Posterior vena cava (tissue), 2 donors: ENCODE results near the gene DUSP7. TPM values are rescaled to one million over a fixed set of nuclear protein-coding genes. Genes with fewer than 3 reads are reported as not detected.
A peak's percentile ranks its signal among the peaks of the same experiment; 100 is the strongest.

Experiments used
- DNase-seq: peaks from one replicate; pipeline ENCODE4 v3.0.0-alpha.2; 2020; ENCODE audit warnings: low spot score
- intact Hi-C, 2 donors: fragments of 100-400 bp; cut with DNase I; formaldehyde crosslinking; loops; one replicate each; pipeline versions ENCODE4 v1.14.1 to v1.14.2; 2022 to 2023
- long read RNA-seq, 2 donors: library from polyadenylated mRNA; unstranded; transcript quantifications; one replicate each; pipeline ENCODE4 v2.0.0, GENCODE V29; 2020 to 2021
- total RNA-seq, 2 donors: library from RNA; stranded (reverse); fragmentation: NEBNext Ultra II Directional; extraction: Animal tissue kit (Norgen Biotek cat#: 25700); gene quantifications; one replicate each; pipeline ENCODE4 v1.2.1, GENCODE V29; 2021
- donor health status: DM: yes; HTN: yes; CAD: no.
- donor health status: DM: yes; HTN: yes; CAD: no.

Gene DUSP7
- total RNA-seq = 10 to 100 TPM; 29.9 to 36.4 TPM
- long read RNA-seq, donor 1, partial matches to known transcripts = 0 of 8 reads
- long read RNA-seq, donor 1, other reads (novel, unspliced or antisense) = 6 of 8 reads
- long read RNA-seq, donor 2, partial matches to known transcripts = 17 of 17 reads
- long read RNA-seq, donor 2, other reads (novel, unspliced or antisense) = 0 of 17 reads

DNA sequence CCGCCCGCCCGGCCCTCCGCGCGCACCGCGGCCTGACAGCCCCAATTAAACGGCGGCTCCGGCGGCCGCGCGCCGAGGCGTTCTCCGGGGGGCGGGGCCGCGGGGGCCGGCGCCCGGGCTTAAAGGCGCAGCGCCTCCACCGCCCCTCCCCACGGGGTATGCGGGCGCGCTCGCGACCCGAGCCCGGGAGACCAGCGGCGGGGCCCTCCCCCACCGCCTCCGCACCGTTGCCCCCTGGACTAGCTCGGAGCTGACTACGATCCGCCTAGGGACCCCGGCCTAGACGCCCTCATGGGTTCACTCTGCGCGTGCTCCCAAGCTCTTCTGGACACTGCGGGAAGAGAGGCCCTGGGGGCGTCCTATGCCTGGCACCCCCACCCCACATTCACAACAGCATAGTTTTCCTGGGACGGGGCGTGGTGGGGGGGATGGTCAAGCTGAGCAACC, at the start of gene DUSP7:
Gene DUSP7 (minus strand): TSS at position 51 of the 447 bp plus-strand sequence. CDS start 205 bp downstream, outside the sequence.
- peak; percentile 91 for DNase-seq
- intact Hi-C loops = loop anchor here (5.0 to 10.0 kb wide), 3 partner anchors 51 to 1722 kb away; no protein-coding TSS in a partner anchor

- intact Hi-C loops = loop anchor here in 1 of 2 donors (5.0 kb wide), 1 partner anchor 48 kb away; the partner anchor contains the start of gene DUSP7
- DNase-seq = peak; percentile 22
These were observed 48.6 kb upstream of the DUSP7 start for GRCh38 chr3:52104684-52105640.

DNA sequence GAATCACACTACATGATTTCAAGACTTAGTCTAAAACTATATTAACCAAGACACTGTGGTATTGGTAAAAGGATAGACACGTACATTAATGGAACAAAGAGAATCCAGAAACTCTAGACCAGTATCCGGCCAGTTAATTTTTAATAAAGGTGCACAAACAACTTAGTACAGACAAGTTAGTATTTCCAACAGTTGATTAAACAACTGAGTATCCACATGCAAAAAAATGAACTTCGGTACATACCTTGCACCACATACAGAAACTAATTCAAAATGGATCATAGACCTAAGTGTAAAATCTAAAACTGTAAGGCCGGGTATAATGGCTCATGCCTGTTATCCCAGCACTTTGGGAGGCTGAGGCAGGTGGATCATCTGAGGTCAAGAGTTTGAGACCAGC, 46.6 kb upstream of the DUSP7 start:
- DNase-seq = no peak
- intact Hi-C loops = no loop called here

DNA sequence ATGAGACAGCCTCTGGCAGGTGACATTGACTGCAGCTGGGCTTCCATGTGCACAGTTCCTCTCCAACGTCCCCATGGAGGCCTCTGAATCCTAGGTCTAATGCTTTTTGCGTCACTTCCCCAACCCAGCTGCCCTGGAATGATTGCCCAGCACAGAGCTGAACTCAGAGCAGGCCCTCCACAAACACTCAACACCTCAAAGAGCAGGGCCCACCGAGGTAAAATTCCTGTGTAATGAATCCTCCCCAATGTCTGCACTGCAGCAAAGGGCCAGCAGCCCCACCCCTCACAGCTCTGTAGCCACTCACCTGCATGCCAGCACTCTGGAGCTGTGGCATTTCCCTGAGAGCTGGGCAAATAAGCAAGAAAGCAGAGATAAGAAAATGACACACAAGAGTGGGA, 42.6 kb upstream of the DUSP7 start:
- intact Hi-C loops = no loop called here
- DNase-seq = peak; percentile 67

- intact Hi-C loops = no loop called here
- DNase-seq = peak; percentile 82
These were observed 41.6 kb upstream of the DUSP7 start for GRCh38 chr3:52097851-52098507.

GRCh38 chr3:52095990-52096775, 39.8 kb upstream of the DUSP7 start:
- intact Hi-C loops = no loop called here
- no peak for DNase-seq

DNA sequence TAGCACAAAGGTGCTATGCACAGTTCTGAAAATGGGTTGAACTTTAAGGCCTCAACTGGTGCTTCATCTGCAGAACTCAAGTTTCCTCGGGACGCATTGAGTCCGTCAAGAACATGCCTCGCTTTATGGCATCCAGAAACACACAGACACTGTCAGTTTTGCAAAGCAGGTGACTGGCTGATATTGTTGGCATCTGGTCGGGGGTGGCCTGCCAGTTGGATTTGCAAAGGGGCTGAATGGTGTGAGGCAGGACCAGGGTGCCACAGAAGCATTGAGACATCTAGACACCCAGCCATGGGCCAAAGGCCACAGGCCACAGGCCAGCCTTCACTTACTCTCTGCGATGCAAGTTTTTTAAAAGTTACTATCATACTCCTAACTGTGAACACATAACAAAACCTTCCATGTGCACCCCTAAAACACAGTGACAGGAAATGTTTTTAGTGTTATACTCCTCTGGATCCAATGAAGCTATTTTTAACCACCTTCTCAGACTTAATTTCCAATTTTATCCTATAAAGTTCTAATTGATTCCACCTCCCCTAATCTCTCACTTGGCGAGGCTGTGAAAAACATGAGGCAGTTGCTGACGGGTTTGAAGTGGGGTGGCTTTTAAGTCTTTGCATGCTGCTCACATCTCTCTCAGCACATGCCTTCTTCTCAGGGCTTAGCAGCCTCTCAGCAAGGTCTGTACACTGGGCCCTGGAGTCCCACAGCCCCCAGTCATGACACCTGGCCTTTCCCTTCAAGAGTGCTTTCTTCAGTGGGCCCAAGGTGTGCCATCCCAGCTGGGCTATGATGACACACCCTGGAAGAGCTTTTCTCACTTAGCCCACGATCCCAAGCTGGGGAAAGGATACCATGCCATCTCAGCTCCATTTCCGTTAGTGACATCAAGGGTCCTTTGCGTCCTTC, 38.5 kb upstream of the DUSP7 start:
- no peak for DNase-seq
- intact Hi-C loops = loop anchor here in 1 of 2 donors (5.0 kb wide), 1 partner anchor 742 kb away; the partner anchor contains the start of gene MUSTN1

DNA sequence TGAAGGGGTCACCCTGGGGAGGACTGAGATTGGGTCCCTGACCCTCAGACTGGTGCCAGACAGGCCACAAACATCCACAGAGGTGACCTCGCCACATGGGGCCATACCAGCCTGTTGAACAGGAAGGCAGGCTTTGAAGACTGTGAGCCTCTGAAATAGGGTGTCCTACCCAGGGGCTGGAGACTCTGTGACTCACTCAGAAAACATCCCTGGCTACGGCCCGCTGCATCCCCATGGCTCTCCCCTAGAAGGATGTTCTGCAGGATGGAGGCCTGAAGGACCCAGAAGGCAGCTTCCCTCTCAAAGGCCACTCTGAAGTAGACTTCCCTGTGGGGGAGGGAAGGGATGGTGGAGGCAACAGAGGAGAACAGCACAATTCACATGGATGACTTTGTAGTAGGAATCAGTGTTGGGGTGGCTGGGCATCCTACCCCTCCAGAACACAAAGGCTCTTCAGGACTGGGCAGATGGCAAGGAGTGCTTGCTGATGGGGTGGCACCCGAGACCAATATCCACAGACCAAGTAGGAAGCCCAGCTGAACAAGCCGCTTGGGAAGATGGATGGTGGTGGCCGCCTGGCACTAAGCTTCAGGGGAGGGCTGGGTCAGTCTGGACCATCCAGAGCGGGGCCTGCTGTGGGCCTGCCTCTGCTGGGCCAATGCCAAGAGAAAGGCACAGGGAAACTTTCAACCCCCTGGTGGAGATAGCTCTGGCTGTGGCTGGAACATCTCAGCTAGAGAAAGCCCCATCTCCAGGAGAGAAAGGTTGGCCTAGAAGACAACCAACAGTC, 37.6 kb upstream of the DUSP7 start:
- intact Hi-C loops = loop anchor here in 1 of 2 donors (5.0 kb wide), 1 partner anchor 743 kb away; the partner anchor contains the start of gene MUSTN1
- DNase-seq = no peak

GRCh38 chr3:52092891-52093290, 36.5 kb upstream of the DUSP7 start:
- intact Hi-C loops = loop anchor here in 1 of 2 donors (5.0 kb wide), 1 partner anchor 744 kb away; the partner anchor contains the start of gene MUSTN1

DNA sequence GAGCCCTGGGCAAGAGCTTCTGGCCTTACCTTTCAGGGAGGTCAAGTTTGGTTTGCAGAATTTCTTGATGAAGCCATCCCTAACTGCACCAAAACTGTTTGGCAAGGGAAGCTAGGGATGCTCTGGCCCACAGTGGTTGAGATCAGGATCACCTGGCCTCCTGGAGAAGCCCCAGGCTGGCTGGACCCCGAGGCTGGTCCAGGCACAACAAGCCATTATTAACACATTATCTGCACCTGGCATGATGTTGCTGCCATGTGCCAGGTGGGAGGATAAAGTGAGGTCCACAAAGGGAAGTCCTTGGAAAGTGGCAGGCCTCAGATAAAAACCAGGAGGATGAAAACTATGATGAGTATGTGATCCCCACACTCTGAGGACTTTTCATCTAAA, 35.9 kb upstream of the DUSP7 start:
- no peak for DNase-seq
- intact Hi-C loops = loop anchor here in 1 of 2 donors (5.0 kb wide), 1 partner anchor 745 kb away; the partner anchor contains the start of gene MUSTN1

More at GRCh38 chr3:52092891-52093290, 36.5 kb upstream of the DUSP7 start:
- DNase-seq = peak; percentile 44

DNA sequence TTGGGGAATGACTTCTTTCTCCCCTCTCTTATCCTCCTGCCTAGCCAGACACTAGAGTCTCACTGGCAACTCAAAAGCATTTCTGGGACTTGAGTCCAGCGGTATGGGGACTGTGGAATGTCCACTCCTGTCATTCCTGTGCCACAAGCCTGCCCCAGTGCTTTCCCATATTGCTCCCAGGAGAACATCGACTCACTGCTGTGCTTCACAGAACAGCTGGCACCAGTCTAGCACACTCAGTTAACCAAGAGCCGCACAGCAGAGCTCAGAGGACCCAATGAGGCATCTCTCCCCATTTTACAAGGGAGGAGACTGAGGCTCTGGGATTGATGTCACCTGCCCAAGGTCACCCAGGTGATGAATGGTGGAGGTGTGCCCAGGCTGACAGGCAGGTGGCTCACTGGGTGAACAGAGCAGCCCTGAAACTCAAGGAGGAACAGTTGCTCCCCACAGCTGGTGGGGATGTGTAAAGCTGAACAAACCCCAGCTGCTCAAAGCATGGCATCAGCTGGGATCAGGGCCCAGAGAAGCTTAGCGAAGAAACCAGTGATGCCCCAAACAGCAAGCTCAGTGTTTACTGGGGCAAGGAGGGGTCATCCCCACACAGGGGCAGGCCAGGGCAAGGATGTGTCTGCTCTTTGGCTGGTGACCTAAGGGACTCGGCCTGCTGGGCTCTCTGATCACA, 35.4 kb upstream of the DUSP7 start:
- no peak for DNase-seq
- intact Hi-C loops = loop anchor here in 1 of 2 donors (5.0 kb wide), 1 partner anchor 746 kb away; the partner anchor contains the start of gene MUSTN1

DNA sequence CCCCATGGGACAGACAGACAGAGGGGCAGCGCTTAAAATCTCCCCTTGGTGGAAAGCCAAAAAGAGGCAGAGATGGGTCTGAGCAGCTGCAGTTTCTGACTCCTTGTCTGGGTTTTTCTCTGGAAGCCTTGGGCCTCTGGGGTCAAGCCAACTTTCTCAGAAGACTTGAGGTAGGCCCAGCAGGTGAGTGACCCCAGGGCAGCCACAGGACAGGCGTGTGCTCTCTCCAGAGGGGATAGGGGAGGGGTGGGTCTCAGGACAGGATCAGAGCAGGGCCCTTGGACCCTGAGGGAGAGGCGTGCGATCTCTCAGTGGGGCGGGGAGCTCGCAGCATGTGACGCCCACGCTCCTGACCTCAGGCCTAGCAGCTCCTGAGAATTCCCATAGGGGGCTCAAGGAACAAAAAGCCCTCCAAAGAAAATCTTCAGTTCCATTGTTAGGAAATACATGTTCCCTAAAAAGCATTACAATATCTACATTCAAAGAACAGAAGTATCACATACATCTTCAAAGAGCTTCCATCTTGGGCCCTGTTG, 34.6 kb upstream of the DUSP7 start:
- DNase-seq = peak; percentile 74
- intact Hi-C loops = loop anchor here in 1 of 2 donors (5.0 kb wide), 1 partner anchor 746 kb away; the partner anchor contains the start of gene MUSTN1

DNA sequence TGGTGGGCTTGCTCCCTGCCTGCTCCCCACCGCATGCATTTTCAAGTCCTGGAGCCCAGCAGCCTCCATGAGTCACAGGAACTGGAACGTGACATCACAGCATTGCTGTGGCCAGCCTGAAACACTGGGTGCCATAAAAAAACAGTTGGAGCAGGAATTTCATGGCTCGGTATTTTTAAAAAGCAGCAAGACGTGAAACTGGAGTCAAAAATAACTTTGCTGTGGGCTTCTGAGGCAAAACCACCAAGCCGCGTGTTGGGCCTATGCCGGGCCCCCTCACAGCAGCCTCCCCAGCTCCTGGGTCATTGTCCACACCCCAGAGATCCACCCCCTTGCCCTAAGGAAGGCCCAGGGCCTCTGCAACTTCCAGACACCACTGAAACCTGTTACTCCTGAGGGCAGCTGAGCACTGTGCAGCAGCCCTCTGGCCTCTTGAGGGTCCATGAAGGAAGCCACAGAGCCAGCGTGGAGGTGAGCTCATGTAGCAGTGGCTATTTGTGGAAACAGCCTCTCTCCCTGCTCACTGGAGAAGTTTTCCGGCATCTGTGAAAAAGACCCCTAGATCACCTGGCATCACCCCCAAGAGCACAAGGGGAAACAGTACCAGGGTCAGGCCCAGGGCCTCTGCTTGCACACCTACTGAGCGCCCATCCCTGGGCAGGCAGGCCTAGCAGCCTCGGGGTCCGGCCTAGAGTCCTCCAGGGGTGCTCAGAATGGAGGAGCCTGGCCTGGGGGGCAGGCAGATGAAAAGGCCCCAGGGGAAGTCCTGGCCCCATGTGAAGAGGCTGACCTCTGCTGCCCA, 34.0 kb upstream of the DUSP7 start:
- intact Hi-C loops = loop anchor here in 1 of 2 donors (5.0 kb wide), 1 partner anchor 747 kb away; the partner anchor contains the start of gene MUSTN1
- DNase-seq = peak; percentile 85

DNA sequence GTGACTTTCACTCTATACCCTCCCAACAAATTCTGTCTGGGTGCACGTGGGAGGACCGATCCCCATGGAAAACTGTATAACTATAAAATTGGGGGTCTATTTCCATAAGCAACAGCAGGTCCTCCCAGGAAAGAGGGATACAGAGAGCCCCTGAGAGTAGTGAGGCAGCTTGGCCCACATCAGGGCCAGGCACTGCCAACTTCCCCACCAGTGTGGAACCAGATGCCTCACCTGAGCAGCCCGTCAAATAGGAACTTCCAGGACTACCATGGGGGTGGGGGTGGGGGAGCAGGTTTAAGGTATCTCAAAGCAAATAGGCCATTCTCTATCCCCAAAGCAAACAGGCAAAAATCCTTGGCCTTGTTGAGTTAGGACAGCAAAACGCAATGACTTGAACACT, 33.3 kb upstream of the DUSP7 start:
- peak; percentile 50 for DNase-seq
- intact Hi-C loops = loop anchor here in 1 of 2 donors (5.0 kb wide), 1 partner anchor 748 kb away; the partner anchor contains the start of gene MUSTN1
